NCI-H446 treated with DMSO at 0.1 percent for 48 hours (cell line): ENCODE data around the gene PNRC1.
"Not testable (repeated sequence)": the region's sequence is repeated elsewhere in the genome, so short reads cannot be mapped to it uniquely, and the experiment has no call there.

Experiments
- DNase-seq: peaks from one replicate; lab custom pipeline; 2025; lab: John Stamatoyannopoulos, UW

The PNRC1 gene

DNA sequence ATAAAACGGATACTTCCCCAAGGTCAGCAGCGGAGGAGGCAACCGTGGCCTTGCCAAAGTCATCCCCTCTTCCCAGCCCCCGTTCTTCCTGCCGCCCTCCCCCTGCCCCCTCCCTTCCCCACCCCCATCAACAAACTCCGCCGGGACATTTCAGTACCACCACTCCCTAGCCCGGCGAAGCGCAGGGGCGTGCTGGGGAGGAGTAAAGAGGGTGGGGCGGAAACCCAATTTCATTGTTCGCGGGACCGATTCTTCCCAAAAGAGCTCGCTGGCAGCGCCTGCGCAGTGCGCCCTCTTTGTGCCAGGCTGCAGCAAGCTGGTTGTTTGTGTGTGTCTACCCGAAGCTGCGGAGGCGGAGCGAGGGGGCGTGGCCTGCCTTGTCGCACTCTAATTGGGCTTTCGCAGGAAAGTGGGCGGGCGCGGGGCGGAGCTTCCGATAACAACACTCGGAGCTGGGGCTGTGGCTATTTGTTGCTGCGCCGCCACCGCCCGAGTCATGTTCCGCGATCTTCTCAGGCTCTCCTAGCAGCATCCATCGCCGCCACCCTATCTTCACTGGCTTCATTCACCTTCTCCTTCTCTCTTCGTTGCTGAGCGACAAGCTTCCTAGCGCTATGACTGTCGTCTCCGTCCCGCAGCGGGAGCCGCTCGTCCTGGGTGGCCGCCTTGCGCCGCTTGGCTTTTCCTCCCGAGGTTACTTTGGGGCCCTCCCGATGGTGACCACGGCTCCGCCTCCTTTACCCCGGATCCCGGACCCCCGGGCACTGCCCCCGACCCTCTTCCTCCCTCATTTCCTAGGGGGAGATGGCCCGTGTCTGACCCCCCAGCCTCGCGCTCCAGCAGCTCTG is at the start of gene PNRC1:
PNRC1 (plus strand) TSS at position 471 of the 848 bp plus-strand sequence; CDS start at position 615, 144 bp downstream.
- peak; percentile 95 for DNase-seq

DNA sequence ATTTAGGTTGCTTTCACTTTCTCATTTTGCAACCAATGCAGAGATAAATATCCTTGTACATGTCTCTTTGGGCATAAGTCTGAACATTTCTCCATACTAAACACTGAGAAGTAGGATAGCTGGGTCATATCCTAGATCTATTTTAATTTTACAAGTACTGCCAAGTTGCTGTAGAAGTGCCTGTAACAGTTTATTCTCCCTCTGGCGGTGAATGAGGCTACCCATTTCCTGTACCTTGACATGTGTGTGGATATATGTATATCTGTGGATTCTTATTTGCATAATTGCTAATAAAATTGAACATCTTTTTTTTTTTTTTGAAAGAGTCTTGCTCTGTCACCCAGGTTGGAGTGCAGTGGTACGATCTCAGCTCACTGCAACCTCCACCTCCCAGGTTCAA is 48.0 kb upstream of the PNRC1 start:
- DNase-seq: no peak

DNA sequence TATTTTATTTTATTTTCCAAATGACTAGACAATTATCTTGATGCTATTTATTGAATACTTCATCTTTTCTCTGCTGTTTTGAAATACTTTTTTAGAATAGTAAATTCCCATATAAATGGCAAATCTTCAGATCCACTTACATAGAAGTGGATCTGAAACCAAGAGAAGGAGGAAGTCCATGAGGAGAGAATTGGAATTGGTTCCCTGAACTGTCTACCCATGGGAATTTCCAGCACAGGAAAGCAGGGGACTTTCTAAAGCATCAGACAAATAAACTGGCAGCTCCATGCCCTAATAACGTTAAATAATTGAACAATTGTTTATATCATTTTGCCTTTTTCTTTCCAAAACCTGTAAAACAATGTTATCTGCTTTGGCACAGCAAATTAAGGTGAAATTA is 47.1 kb upstream of the PNRC1 start:
- no peak for DNase-seq

DNA sequence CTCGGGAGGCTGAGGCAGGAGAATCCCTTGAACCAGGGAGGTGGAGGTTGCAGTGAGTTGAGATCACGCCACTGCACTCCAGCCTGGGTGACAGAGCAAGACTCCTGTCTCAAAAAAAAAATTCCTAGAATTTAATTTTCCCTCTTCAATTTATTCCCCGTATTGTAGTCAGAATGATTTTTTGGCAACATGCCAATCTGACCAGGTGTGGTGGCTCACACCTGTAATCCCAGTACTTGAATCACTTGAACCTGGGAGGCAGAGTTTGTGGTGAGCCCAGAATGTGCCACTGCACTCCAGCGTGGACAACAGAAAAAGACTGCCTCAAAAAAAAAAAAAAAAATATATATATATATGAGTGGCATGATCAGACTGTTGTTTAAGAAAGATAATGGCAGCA is 46.4 kb upstream of the PNRC1 start:
- not testable (repeated sequence) for DNase-seq

DNA sequence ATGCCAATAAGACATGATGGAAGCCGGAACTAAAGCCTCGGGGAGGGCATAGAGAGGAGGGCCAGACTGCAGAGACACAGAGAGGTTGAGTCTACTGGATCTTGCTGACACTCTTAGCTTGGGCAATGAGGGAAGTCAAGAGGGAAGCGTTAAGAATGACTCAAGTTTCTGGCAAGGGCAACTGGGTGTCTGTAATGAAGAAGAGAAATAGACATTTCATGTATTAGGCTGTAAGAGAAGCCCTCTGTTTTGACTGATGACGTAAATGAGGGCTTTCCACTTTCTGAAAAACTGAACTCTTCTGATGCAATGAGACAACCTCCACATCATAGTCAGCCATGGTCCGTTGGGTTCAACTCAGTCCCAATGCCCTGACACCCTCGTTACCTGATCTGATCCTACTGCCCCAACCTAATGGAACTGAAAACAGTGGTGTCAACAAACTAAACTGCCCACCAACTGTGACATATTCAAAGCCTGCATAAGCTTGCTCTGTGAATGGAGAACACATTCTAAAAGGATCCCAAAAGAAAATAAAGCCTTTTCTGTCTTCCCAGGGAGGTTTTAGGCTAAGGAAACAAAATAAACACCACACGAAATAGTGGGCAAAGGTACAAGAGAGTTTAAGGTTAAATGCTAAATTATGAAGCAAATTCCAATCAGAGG is 45.8 kb upstream of the PNRC1 start:
- no peak for DNase-seq

DNA sequence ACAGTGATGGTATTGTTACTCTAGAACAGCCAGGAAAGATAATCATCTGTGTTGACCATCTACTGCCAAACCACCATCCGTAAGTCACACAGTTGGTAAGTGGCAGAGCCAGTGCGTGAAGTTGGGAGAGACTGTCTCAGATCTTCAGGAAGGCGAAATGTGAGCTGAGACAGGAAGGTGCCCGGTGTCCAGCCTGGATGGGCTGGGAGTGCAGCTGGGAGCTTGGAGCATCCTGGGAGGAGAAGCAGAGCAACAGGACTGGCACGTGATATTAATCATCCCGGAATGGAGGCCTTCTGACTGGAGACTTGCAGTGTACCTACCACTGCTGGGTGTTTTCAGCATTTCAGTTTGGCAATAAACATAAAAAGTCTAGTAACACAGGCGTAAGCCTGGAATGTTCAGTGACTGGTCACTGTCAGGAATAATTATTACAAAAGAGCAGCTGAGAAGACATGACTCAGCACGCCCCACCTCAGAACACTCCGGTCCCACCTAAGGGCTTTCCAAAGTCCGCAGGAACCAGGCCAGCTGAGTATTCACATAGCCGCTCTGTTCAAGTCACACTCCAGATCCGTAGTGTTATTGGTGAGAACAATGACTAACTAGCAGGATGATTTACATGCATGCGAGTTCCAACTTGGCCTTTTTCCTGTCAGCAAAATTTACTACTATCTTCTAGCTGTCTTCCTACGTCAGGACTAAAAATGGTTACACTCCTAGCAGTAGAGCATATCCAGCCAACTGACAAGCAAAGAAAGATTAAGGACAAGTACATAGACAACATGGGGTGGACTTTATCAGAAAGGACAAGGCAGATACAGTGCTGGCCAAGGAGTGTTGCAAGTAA is 45.1 kb upstream of the PNRC1 start:
- peak; percentile 51 for DNase-seq

DNA sequence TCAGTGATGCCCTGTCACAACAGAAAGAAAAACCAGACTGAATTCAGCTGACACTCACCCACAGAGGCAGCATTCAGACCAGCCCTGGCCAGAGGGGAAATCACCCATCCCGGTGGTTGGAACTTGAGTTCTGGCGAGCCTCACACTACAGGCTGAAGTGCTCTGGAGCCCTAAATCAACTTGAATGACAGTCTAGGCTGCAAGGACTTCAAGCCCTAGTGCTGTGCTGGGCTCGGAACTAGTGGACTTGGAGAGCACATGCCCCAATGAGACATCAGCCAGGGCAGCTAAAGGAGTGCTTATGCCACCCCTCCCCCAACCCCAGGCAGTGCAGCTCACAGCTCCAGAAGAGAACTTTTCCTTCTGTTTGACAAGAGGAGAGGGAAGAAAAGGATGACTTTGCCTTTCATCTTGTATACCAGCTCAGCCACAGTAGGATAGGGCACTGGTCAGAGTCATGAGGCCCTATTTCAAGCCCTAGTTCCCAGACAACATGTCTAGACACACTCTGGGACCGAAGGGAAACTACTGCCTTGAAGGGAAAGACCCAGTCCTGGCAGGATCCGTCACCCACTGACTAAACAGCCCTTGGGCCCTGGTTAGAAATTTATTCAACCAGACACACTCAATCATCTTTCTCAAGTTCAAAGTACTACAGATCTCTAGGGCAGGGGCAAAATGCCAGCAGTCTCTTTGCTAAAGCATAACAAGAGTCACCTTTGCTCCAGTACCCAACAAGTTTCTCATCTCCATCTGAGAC is 43.2 kb upstream of the PNRC1 start:
- DNase-seq: no peak

DNA sequence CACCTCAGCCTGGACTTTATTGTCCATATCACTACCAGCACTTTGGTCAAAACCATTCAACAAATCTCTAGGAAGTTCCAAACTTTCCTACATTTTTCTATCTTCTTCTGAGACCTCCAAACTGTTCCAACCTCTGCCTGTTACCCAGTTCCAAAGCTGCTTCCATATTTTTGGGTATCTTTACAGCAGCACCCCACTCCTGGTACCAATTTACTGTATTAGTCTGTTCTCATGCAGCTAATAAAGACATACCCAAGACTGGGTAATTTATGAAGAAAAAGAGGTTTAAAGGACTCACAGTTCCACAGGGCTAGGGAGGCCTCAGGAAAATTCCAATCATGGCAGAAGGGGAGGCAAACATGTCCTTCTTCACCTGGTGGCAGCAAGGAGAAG is 42.7 kb upstream of the PNRC1 start:
- DNase-seq: not testable (repeated sequence)

DNA sequence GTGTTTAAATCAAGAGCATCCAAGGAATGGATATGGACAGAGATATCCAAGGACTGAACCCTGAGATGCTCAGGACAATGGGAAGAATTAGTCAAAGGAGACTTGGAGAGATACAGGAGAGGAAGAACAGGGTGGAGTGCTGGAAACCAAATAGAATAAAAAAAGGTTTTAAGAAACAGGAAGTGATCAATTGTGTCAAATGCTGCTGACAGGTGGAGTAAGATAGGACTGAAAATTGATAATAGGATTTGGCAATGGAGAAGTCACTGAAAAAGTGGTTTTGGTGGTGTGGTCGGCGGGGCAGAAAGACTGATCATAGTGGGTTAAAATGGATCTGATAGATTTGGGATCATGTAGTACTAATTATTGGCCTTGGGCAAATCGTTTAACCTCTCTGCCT is 37.9 kb upstream of the PNRC1 start:
- DNase-seq: no peak

DNA sequence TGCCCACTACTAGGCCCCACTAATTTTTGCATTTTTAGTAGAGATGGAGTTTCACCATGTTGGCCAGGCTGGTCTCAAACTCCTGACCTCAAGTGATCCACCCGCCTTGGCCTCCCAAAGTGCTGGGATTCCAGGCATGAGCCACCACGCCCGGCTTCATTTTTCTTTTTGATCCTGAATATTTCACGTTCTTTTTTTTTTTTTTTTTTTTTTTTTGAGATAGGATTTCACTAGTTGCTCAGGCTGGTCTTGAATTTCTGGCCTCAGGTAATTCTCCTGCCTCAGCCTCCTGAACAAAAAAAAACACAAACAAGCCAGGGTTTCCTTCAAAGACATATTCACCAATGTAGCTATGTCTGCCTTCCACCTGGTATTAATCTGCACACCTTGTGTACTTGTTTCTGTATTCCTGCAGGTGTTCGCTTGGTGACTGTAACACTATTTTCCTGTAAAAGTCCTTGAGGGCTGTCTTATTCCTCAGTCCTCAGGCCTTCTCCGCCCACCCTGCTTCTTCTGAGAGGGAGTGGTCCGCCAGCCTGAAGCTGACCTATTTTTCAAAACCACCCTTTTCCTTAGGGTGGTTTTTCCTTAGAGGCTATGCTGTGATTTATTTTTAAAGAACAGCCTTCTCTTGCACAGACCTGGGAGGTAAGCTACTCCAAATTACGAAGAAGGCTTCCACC is 36.1 kb upstream of the PNRC1 start:
- no peak for DNase-seq

DNA sequence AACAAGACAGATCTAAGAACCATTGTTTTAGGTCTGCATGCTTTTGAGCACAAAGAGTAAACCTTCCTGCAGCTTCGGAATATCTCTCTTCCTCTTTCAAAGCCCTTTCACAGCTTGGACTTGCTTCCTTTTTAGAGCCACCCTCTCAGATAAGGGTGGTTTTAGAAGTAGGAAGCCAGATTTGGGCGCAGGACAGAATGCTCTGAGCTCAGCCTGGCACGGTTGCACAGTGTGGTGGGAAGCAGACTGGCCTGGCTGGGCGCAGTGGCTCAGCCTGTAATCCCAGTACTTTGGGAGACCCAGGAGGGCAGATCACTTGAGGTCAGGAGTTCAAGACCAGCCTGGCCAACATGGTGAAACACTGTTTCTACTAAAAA is 35.6 kb upstream of the PNRC1 start:
- no peak for DNase-seq

DNA sequence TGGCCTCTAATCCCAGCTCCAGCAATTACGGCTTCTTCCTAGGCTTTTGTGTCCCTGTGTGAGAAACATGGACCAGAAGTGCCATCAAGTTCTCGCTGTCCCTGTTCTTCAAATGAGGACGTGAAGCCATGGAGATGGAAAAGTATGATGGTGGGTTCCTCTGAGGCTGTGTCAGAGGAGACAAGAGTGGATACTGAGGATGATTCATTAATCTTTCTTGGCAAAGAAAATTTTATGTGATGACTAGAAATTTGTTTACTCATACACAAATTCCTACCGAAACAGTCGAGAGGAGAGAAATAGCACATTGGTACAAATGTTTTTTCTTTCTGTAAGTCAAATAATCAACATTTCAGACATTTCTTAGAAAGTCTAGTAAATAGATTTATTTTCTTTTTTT is 35.0 kb upstream of the PNRC1 start:
- no peak for DNase-seq

DNA sequence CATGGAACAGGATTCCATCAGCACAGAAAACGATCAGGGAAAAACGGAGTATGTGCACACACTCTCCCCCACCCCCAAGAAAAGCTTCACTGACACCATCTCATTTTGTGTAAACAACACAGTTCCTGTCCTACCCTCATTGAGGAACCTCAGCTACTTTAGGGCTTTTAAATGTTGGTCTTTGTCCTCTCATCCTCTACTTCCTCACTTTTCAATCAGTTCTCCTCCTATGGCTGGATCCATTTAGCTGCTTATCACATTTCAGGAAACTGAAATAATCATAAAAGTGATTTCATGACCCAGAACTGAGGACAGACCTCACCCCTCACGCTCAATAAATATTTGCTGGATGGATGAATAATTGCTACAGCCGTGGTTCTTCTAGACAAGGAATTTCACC is 33.1 kb upstream of the PNRC1 start:
- DNase-seq: no peak

DNA sequence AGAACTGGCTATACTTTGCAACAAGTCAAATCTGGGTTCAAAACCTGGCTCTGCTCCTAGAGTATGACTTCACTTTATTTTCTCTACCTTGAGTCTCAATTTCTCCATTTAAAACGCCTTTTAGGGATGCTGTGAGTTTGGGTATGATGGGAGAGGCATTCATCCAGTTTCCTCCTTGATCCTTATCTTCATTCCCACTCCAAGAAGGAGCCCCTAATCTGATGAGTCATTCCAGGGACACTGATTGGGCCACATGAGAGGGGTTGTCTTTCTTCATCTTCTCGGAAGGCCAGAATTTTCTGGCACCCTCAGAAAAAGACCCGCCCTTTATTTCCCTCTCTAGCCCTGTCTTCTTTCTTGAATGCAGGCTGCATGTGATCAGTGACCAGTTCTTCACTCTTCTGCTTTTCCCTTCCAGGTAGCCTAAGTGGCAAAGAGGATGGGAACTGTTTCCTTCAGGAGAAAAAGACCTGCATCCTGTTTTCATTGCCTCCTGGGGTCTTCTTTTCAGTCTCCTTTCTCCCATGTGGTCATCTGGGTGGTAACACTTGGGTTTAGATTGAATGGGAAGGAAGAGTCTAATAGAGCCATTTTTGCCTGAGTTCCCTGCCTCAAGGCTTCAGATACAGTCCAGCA is 32.1 kb upstream of the PNRC1 start:
- no peak for DNase-seq

DNA sequence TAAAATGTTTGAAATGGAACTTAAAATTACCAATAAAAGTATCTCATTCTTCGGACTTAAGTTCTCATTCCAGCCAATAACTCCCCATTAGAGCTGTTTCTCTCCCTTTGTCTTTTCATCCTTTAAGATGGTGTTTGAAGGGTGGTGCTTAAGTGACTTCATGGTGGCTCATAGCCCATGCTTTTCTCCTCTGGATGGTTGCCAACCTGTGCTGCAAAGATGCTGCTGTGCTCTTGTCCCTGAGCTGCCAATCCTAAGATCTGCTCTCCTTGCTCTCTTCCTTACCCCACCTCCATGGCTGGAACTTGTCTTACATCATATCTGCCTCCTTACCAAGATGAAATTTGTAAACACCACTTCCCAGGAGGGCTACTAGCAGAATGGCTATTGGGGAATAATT is 31.6 kb upstream of the PNRC1 start:
- peak; percentile 6 for DNase-seq

DNA sequence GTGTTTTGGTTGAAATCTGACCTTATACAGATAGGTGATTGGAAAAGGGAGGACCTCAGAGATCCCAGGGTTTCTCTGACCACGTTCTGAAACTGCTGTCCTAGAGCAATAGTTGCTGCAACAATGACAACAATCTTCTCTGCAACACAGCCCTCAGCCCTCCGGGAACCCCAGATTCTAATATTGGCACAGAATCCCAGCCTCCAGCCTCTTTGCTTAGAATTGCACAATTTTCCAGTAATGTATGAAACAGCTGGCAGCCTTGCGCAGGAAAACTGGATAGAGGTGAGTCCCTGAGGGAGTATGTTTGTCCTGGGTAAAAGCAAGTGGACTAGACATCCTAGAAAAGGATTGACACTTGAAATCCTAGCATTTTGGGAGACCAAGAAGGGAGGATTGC is 30.4 kb upstream of the PNRC1 start:
- DNase-seq: no peak

DNA sequence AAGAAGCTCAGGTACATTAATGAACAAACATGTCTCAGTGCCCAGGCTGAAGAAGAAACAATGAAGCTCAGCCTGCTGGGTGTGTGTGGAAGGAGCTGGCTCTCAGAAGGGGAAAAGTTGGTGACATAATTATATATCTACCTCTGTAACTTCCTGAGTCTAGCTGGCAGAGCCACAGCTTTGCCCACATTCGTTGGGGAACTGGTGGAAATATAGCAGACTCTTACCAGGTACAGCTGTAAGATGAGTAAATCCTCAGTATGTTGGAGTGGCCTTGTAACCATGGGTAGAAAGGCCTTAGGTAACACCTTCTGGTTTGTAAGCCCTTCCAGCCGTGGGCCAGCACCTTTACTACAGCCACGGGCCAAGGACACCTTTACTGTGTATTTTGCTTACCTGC is 29.9 kb upstream of the PNRC1 start:
- no peak for DNase-seq

DNA sequence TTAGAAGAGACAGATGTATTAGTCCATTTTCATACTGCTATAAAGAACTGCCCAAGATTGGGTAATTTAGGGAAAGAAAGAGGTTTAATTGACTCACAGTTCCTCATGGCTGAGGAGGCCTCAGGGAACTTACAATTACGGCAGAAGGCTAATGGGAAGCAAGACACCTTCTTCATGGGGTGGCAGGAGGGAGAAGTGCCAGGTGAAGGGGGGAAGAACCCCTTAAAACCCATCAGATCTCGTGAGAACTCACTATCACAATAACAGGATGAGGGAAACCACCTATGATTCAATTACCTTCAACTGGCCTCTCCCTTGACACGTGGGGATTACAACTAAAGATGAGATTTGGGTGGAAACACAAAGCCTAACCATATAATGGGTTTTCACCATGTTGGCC is 28.9 kb upstream of the PNRC1 start:
- DNase-seq: no peak

DNA sequence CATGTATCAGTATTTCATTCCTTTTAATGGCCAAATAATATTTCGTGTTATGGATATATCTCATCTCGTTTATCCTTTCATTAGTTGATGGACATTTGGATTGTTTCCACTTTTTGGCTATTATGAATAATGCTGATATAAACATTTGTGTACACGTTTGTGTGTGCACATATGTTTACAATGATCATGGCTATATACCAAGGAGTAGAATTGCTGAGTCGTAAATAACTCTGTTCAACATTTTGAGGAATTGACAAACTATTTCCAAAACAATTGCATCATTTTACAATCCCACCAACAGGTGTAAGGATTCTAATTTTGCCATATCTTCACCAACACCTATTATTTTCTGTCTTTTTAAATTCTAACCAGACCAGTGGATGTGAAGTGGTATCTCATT is 26.3 kb upstream of the PNRC1 start:
- no peak for DNase-seq

DNA sequence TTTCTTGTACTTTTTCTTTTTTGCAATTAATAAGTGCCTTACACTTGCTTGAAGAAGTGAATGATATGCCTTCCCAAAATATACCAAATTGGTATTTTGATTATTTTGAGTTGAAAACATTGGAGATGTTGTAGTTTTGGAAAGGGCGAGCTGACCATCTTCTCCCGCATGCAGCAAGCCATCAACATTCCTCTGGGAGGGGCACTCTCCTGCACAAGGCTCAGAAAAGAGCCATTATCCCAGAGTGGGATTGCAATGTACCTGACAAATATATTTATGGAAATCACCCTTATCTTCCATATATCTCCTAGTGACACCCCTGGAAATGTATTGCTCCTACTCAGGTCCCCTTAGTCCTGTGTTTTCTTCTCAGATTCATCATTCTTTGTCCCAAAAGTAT is 22.8 kb upstream of the PNRC1 start:
- no peak for DNase-seq

DNA sequence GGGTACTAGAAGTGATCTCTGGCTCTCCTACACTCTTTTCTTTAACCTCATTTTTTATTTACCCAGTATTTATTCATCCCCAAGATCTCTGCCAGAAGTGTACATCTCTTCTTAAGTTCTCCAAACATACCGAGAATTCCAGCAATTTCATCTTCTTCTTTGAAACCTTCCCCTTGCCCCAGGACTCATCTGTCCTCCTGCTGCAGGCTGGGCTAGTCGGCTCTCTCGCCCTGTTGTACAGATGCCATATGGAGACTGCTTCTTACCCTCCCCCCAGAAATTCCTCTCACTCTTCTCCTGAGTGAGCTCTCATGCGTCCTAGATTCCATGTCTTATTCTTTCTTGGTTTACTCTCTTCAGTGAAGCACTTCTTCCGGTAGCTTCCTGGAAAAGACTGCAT is 21.9 kb upstream of the PNRC1 start:
- no peak for DNase-seq
